HG02588 (cell line): ENCODE measurements around the gene NRDE2.
A peak's percentile ranks its signal among the peaks of the same experiment; 100 is the strongest.

Experiments
- ATAC-seq: cut with Tn5 transposase; IDR thresholded peaks from one replicate; pipeline ENCODE4 v1.9.1; 2021; ENCODE audit warnings: mild to moderate bottlenecking, moderate library complexity; ENCODE audit not compliant: unreplicated experiment

Gene NRDE2

GRCh38 chr14:90297876-90298629, 33.7 kb downstream of the NRDE2 start:
- ATAC-seq: no peak

DNA sequence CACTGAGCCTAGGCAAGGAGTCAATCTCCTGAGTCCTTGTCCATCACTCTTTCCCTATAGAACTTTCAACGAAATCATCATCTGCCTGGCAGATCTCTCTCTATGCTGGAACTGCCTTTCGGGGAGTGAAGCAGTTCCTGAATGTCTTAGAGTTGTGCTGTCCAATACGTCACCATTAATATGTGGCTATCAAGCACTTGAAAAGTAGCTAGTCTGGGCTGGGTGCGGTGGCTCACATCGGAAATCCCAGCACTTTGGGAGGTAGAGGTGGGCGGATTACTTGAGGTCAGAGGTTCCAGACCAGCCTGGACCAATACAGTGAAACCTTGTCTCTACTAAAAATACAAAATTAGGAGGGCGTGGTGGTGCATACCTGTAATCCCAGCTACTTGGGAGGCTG, 35.1 kb downstream of the NRDE2 start:
- no peak for ATAC-seq

- no peak for ATAC-seq
These were observed 35.7 kb downstream of the NRDE2 start for GRCh38 chr14:90295870-90296516.

- ATAC-seq: no peak
These were observed 36.9 kb downstream of the NRDE2 start for GRCh38 chr14:90294872-90295271.

DNA sequence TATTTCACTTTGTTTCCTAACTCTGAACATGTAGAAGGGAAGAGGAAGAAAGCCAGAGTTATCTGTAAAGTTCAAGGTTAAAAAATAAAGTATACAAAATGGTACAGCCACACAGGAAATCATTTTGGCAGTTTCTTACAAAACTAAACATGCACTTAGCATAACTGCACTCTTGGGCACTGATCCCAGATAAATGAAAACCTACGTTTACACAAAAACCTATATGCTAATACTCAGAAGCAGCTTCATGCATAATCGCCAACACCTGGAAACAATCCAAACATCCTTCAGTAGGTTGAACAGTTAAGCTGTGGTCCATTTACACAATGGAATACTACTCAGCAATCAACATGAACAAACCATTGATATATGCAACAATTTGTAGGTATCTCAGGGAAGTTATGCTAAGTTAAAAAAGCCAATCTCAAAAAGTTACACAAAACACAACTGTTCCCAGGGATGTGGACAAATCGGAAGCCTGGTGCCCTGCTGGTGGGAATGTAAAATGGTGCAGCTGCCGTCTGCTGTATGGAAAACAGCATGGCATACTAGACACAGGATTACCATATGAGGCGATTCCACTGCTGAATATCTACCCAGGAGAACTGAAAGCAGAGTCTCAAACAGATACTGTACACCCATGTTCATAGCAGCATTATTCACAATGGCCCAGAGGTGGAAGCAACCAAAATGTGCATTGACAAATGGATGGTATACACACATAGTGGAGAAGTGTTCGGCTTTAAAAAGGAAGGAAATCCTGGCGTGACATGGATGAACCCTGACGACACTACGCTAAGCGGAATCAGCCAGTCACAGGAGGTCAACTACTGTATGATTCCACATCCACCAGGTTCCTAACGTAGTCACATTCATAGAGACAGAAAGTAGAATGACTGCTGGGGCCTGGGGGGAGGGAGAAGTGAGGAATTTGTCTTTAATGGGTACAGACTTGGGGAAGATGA, 37.7 kb downstream of the NRDE2 start:
- ATAC-seq: no peak

- ATAC-seq: no peak
These were observed 40.0 kb downstream of the NRDE2 start for GRCh38 chr14:90291699-90292098.

- no peak for ATAC-seq
These were observed 41.3 kb downstream of the NRDE2 start for GRCh38 chr14:90290337-90291011.

DNA sequence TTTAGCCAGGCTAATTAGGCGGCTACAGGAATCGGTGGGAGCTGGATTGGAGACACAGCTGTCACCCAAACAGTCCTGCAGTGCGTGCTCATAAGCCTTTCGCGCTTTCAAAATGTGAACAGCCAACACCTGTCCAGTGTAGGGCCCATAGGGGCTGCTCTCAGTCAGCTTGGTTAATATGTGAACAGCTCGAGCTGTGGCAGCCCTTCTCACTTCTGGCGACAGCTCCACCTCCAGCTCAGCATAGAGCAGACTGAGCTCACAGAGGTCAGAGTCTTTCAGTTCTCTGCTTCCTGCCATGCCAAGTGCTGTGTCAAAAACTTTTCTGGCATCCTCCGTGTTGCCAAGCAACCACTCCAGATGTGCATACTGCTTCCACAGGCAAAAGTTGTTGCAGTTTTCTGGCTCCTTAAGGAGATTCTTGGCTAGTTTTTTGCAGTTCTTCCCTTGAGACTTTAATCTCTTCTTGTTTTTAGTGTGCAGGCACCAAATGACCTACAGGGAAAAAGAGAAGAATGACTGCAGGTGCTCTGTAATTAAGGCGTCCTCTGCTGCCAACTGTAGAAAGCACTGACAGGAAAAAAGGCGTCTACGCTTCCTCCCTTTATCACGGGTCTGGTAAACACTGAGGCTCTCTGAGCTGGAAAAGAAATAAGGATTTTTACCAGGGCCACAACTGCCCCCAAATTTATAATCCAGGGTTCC, 42.9 kb downstream of the NRDE2 start:
- ATAC-seq: peak; percentile 92

DNA sequence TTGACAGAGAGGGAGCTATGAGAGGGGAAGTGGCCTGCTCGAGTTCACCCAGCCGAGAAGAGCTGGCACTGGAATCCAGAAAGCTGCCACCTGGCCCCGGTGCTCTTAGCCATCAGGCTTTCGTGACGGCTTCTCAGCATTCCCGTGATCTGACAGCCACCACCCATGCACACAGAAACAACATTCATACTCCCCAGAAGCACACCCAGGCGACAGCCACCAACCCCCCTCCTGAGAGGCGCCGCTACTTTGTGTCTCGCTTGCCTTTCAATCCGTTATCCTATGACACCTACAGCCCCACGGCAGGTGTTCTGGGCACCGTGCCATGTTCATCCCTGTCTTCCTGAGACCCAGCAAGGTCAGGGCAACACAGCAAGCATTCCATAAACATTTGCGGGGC, 44.0 kb downstream of the NRDE2 start:
- no peak for ATAC-seq

DNA sequence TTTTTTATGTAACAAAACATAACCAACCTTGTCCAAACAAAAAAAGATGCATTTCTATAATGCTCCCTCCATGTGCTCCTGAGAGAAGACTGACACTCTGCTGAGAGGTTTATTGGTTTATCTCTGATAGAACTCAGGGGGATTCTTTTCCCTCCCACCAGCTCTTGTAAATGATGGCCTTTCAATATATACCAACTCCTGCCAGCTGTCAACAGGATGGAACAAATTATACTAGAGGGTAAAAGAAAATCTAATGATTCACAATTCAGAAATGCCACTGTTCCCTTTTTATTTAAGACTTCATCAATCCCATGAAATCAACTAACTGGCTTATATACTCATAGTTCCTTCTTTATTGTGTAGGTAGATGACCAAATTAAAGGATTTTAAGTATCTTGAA, 50.0 kb downstream of the NRDE2 start:
- no peak for ATAC-seq

DNA sequence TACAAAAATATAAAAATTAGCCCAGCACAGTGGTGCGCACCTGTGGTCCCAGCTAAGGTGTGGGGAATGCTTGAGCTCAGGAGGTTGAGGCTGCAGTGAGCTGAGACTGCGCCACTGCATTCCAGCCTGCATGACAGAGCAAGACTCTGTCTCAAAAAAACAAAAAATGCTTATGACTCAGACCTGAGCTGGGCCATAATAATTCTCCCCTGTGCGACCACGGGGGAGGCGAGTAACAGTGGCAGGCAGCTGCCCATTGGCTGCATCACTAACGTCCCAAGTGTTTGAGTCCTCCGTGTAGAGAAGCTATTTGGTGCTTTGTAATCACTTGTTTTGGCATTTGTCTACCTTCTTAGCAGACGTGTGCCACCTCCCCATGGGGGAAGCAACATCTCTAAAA, 50.5 kb downstream of the NRDE2 start:
- no peak for ATAC-seq

DNA sequence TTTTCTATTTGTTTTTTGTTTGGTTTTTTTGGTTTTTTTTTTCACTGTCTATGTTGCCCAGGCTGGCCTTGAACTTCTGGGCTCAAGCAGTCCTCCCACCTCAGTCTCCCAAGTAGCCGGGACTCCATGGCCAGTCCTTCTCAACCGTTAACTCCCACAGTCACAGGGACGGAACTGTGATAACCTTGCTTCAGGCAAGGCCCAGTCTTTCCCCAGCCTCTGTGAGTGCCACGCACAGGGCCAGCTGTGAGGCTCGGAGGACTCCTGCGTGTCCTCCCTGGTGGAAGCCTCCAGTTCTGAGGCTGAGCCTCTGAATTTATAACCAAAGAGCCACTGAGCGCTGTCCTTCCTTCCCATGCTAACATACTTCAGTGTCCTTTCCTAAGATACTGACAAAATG, 51.6 kb downstream of the NRDE2 start:
- no peak for ATAC-seq

GRCh38 chr14:90278199-90279175, 53.3 kb downstream of the NRDE2 start:
- no peak for ATAC-seq

- ATAC-seq: no peak
These were observed 54.1 kb downstream of the NRDE2 start for GRCh38 chr14:90277581-90278198.

DNA sequence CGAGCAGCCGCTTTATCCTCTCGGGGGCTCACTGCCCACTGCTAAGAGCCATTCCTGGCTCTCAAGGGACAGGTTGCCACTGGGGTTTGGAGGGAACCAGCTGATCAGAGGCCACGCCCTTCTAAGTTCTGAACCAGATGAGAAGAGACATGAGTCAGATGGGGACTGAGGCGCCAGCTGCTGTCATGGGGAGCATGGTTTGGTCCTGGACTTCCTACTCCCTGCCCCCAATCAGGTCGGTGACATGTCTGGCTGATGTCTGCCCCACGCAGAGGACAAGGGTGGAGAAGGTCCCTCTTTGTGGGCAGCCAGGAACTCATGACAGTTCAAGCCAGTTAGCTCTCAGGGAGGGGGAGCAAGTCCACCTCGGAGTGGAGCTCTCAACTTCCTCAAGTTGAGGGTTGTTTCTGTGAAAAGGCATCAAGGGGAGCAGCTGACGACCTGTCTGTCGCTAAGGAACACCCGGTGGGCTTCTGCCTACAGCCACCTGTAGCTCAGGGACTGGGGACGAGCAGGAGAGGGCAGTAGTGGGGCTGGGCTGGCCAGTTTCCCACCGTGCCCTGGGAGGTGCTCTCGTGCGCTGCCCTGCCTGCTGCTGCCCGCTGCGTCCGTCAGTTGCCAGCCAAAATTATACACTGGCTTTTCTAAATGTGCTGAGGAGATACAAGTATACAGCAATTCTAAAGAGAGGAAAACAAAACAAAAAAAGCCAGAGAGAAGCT, 54.9 kb downstream of the NRDE2 start:
- ATAC-seq: no peak

- no peak for ATAC-seq
These were observed 55.9 kb downstream of the NRDE2 start for GRCh38 chr14:90275820-90276219.

GRCh38 chr14:90275458-90275814, 56.3 kb downstream of the NRDE2 start:
- no peak for ATAC-seq

DNA sequence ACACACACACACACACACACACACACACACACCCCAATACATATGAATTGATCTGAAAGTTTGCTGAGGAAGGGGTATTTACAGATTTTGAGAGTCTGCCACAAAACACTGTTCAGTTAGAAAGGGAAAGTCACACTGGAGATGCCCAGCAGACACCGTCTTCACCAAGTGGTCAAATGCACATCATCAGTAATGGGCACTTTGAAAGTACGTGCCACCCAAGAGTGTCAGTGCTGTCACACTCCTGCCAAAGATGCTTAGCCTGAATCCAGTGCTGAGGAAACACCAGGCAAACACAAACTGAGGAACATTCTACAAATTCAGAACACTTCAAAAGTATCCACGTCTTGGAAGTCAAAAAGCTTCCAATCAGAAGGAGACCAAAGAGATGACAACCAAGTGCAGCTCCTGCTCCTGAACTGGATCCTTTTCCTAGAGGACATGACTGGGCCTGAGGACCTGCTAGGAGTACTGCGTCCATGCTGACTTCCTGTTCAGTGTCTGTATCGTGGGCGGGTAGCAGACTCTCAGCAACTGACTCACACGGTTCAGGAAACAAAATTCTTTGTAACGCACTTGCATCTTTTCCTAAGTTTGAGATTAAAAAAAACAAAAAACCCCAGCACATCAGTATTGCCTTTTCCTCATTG, 56.8 kb downstream of the NRDE2 start:
- no peak for ATAC-seq
